A549 treated with Hydrocortisone at 1 μM for 4 hours (cell line): ENCODE measurements around the gene KPNB1. TPM values are rescaled to one million over a fixed set of nuclear protein-coding genes. Genes with fewer than 3 reads are reported as not detected.

Source experiments
- total RNA-seq: library from RNA; stranded (reverse); fragments of 200-300 nt; extraction: Qiagen RNA extraction; gene quantifications from 5 replicates; pipeline ENCODE4 v1.2.3, GENCODE V29; 2022

Gene KPNB1
- 291 to 430 TPM (median 315 TPM) in 5 replicates for total RNA-seq

GRCh38 chr17:47649153-47649971 is at the start of gene KPNB1:
KPNB1 (plus strand) TSS chr17:47649919; CDS start chr17:47650245, 326 bp downstream.

GRCh38 chr17:47693731-47694580 is 44.2 kb downstream of the KPNB1 start, which contains the start of gene TBKBP1:
TBKBP1 (plus strand) TSS chr17:47694161; CDS start chr17:47696113, 1,952 bp downstream.

GRCh38 chr17:47733047-47733673 is 83.4 kb downstream of the KPNB1 start, which contains the start of gene TBX21:
TBX21 (plus strand) TSS chr17:47733236; CDS start chr17:47733455, 219 bp downstream.

Other genes with a start within 250 kb of the KPNB1 start
- 52.7 to 85.9 TPM (median 59.7 TPM) in 5 replicates for gene NPEPPS, start 118.8 kb upstream of the KPNB1 start, total RNA-seq
- 4.0 to 6.0 TPM (median 4.8 TPM) in 5 replicates for gene TBKBP1, start 44.2 kb downstream of the KPNB1 start, total RNA-seq
- gene TBX21, start 83.3 kb downstream of the KPNB1 start, total RNA-seq: 0.13 to 0.23 TPM (median 0.16 TPM) in 5 replicates
- 12.4 to 17.9 TPM (median 14.5 TPM) in 5 replicates for gene OSBPL7, start 171.9 kb downstream of the KPNB1 start, total RNA-seq
- gene MRPL10, start 181.6 kb downstream of the KPNB1 start, total RNA-seq: 86.9 to 110 TPM (median 90.7 TPM) in 5 replicates
- gene LRRC46, start 181.8 kb downstream of the KPNB1 start, total RNA-seq: 3.1 to 3.9 TPM (median 3.3 TPM) in 5 replicates
- 33.2 to 38.0 TPM (median 37.0 TPM) in 5 replicates for gene SCRN2, start 191.4 kb downstream of the KPNB1 start, total RNA-seq
- gene SP6, start 201.2 kb downstream of the KPNB1 start, total RNA-seq: 5.2 to 5.9 TPM (median 5.3 TPM) in 5 replicates
- 17.5 to 19.2 TPM (median 17.6 TPM) in 5 replicates for gene SP2, start 246.3 kb downstream of the KPNB1 start, total RNA-seq